DMS53 (cell line): ENCODE data around the gene CHST8.

Experiments
- DNase-seq: peaks from one replicate; lab custom pipeline; 2025; lab: John Stamatoyannopoulos, UW

The CHST8 gene

DNA sequence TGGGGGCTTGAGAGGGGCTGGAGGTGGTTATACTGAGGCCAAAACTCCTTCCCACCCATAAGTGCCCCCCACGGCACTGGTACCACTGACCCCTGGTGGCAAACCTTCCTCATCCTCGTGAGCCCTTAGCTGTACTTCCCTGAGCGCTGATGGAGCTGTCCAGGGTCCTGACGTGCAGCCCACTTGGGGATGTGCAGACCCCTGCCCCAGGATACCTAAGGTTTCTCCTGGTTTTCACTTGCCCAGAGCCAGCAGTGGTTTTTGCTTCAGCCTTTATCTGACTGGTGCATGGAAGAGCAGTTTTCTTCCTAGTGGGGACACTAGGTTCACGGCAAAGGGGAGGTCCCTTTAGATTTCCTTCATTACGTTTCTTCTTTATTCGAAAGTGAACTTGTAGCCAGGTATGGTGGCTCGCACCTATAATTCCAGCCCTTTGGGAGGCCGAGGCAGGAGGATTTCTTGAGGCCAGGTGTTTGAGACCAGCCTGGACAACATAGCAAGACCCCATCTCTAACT is 146.2 kb downstream of the CHST8 start:
- DNase-seq: no peak

DNA sequence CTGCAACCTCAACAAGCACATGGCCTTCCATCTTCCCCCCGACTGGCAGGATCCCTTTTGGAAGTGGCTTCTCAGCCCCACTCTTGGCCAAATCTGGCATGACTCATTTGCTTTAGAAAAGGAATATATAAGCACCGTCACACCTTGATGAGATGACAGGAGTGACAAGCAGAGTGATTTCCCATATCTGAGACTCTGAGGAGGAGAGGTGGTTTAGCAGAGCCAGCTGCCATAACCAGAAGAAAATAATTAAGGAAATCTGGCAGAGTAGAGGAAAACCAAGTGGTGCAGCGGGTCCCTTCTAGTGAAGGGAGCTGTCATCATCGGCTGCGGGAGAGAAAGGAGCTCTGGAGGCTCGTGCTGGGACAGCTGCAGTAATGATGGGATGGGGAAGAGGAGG is 147.5 kb downstream of the CHST8 start:
- no peak for DNase-seq

DNA sequence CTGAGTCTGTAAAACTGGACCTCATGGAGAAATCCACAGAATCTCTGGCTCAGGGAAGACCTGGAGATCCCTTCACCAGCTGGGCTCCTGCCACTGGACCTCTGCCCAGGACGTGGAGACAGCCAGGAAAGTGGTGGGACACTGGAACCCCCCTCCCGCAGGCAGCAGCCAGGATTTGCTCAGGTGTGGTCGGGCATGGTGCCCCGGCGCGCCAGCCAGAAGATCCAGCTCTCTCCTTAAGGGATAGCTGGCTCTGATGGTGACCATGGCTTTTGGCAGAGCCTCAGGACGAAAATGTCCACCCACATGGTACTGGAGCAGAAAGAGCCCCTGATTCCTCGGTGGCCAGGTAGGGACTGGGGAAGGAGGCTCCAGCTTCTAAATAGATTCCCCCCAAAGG is 148.4 kb downstream of the CHST8 start:
- no peak for DNase-seq

DNA sequence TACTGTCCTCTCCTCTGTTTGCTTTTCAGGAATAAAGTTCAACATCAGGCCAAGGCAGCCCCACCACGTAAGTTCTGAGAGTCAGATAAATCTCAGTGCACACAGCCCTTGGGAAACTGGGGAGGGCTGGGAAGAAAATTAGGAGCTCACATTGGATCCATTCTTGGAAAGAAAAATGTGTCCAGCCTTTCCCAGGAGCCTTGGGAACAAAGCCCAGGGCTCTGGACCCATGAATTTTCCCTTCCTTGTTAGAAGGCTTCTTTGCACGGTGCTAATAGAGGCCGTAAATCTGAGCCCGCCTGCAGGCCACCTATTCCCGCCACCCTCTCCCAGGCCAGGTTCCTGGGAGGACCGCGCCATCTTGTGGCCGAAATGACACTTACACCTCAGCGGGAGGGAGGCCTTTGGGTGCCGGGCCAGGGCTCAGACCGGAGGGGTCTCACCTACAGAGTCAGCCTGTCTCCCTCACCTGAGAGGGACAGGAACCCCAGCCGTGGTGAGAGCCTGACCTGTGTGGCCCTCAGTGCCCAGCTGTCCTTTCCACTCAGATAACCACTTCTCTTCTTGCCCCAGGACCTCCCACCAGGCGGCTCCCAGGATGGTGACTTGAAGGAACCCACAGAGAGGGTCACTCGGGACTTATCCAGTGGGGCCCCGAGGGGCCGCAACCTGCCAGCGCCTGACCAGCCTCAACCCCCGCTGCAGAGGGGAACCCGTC is 149.8 kb downstream of the CHST8 start:
- peak; percentile 82 for DNase-seq

DNA sequence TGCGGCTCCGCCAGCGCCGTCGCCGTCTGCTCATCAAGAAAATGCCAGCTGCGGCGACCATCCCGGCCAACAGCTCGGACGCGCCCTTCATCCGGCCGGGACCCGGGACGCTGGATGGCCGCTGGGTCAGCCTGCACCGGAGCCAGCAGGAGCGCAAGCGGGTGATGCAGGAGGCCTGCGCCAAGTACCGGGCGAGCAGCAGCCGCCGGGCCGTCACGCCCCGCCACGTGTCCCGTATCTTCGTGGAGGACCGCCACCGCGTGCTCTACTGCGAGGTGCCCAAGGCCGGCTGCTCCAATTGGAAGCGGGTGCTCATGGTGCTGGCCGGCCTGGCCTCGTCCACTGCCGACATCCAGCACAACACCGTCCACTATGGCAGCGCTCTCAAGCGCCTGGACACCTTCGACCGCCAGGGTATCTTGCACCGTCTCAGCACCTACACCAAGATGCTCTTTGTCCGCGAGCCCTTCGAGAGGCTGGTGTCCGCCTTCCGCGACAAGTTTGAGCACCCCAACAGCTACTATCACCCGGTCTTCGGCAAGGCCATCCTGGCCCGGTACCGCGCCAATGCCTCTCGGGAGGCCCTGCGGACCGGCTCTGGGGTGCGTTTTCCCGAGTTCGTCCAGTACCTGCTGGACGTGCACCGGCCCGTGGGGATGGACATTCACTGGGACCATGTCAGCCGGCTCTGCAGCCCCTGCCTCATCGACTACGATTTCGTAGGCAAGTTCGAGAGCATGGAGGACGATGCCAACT is 150.5 kb downstream of the CHST8 start:
- DNase-seq: no peak

DNA sequence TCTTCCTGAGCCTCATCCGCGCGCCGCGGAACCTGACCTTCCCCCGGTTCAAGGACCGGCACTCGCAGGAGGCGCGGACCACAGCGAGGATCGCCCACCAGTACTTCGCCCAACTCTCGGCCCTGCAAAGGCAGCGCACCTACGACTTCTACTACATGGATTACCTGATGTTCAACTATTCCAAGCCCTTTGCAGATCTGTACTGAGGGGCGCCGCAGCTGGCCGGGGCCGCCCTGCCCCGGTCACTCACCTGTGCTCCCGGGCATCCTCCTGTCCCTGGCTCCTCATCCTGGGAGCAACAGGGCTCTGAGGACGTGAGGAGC is 151.1 kb downstream of the CHST8 start:
- no peak for DNase-seq

DNA sequence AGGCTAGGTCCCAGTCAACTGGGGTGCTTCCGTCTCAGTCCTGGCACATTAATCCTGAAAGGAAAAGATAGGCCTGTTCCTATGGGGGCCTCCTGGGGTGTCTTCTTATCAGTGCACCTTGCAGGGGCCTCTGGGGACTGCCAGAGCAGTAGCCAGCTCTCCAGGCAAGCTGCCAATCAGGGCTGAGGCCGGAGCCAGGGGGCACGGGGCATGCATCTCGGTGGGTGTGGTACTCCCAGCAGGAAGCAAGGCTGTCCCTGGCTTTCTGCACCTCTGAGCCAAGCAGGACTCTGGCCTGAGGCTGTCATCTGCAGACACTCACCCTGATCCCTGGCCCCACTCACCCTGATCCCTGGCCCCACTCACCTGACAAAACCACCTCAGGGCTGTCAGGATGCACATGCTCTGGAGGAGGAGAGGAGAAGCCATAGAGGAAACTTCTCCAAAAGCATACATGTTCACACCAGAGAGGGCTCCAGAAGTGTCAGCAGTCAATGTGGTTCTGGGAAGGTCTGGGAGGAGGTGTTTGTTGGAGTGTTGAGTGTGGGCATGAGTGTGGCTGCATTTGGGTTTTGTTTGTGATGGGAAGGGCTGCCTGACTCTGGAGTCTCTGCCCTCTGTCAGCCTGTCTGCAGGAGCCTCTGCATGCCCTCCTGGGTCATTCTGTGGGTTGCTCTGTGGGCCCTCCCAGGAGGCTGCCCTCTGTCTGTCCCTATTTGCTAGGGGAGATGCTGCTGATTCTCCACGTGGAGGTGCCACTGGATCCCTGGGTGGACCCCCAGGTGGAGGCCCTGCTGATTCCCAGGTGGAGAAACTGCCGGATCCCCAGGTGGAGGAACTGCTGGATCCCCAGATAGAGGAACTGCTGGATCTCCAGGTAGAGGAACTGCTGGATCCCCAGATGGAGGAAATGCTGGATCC is 152.2 kb downstream of the CHST8 start:
- no peak for DNase-seq

DNA sequence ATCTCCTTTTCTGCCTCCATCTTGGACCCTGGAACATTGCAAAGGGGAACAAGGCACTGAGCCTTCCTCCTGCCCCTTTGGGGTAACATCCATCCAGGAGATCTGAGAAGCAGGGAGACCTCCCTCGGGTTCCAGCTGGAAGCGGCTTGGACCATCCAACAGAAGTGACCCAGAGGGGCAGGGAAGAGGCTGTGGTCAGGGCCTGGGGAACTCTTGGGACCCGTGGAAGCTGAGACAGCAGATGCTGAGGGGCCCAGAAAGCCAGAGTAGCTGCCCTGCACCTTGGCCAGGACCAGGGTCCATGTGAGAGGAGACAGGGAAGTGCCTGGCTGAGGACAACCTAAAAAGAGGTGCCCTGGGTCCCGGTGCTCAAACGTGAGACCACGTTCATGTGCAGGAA is 153.0 kb downstream of the CHST8 start:
- no peak for DNase-seq

DNA sequence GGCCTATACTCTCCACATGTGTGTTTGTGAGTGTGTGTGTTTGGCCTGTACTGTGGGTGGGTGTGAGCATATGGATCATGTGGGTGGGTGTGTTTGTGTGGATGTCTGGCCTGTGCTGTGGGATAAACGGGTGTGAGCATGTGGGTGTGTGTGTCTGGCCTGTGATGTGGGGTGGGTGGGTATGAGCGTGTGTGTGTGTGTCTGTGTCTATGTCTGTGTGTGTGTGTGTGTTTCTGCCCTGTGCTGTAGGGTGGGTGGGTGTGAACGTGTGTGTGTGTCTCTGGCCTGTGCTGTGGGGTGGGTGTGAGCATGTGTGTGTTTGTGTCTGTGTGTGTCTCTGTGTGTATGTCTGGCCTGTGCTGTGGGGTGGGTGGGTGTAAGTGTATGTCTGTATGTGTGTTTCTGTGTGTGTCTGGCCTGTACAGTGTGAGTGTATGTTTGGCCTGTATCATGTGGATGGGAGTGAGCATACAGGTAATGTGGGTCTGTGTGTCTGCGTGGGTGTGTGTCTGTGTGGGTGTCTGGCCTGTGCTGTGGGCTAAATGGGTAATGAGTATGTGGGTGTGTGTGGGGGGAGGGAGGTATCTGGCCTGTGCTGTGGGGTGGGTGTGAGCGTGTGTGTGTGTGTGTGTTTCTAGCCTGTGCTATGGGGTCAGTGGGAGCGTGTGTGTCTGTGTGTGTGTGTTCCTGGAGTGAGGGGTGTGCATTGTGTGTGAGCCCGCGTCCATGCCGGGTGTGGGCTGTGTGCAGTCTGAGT is 154.2 kb downstream of the CHST8 start:
- no peak for DNase-seq

DNA sequence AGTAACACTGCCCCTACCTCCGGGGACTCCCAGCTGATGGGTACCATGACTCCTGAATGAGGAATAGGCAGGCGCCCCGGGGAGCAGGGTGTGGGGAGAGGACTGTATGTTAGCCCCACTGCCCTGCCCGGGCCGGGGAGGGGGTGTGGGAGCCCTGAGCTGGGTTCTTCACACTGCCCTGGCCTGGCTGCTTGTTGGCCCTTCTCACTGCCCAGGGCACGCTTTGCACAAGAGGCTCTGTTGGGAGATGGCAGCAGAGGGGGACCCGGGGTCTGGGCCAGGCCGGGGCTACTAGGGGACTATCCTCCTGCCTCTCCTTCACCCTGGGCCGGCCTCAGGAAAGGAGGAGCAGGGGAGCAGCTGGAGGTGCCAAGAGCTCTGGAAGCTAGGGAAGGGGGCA is 155.6 kb downstream of the CHST8 start:
- no peak for DNase-seq

DNA sequence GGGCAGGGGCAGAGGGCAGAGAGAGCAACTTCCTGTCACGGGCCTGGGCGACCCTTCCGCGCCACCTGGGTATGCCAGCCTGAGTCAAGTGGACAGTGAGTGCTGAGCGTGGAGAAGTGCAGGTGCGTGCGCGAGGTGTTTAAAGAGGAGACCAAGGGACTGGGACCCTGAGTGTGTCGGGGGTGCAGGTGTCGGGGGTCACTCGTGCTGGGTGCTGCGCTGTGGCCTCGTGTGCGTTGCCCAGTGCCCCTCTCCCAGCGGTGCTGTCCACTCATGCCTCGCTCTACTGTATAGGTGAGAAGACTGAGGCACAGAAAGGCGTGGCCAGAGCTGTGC is 156.0 kb downstream of the CHST8 start:
- no peak for DNase-seq

DNA sequence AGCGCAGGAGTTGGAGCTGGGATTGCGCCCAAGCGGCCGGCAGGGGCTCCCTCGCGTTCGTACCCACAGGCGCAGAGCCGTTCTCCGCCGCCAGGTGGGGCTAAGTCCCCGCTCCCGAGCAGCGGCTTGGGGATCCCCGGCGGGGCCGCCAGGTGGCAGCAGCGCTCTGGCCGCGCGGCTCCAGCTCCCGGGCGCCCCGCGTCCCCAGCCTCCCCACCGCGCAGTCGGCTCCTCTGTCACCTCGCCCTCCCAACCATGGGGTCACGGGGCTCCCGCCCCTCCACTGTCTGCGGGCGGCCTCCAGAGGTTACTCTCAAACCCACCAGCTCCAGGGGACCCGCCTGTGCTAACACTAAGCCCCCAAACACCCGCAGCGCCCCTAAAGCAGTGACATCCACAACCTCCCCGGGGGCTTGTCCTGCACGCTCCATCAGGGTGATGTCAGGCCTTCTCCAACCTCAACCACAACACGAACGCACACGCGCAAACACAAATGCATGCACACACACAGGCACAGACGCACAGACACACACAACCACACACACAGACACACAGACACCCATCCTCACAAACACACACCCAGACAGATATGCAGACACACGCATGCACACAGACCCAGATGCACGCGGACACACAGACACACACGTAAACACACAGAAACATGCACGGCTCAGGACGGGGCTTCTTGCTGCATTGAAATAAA is 156.5 kb downstream of the CHST8 start:
- peak; percentile 79 for DNase-seq

DNA sequence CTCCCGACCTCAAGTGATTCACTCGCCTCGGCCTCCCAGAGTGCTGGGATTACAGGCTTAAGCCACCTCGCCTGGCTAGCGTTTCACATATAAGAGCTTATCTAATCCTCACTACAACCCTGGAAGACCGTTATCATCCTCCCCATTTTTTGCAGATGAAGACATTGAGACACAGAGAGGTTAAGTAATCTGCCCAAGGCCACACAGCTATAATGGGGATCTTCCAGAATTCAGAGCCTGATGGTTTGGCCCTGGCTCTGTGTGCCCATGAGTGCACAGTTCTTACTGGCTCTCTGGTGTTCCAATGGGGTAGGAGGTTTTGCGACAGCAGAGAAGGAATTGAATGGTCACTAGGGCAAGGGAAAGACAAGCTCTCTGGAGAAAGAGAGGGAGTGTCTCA is 158.1 kb downstream of the CHST8 start:
- DNase-seq: no peak

DNA sequence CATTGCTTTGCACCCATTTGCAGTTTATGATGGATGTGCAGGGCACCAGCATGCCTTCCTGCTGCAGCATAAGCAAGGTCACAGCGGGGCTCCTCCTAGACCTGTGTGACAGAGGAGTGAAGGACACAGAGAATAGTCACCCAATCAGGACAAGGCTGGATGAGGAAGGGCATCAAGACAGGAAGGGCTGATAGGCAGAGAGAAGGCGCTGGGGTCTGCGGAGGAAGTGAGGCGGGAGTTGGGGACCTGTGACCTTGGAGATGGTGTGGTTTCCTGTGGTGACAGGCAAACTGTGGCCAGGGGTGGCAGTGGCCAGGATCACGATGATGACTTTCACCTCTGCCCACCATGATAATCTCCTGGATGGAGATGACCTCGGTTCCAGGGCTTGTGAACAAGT is 158.5 kb downstream of the CHST8 start:
- DNase-seq: no peak

DNA sequence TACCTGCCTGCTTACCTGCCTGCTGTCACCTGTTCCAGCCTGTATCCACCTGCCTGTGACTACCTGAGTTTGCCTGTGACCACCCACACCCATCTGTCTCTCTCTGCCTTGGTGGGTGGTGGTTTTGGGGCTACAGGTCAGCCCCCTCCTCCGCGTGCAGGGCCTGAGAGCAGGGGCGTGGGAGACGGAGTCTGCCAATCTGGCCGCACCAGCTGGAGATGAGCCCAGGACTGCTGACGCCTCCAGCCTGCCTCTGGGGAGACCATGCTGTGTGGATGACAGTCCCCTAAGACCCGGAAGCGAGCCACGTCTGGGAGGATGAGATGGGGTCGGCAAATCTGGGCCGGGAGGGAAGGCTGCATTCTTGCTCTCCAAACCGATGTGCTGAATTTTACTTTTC is 159.0 kb downstream of the CHST8 start:
- DNase-seq: no peak

DNA sequence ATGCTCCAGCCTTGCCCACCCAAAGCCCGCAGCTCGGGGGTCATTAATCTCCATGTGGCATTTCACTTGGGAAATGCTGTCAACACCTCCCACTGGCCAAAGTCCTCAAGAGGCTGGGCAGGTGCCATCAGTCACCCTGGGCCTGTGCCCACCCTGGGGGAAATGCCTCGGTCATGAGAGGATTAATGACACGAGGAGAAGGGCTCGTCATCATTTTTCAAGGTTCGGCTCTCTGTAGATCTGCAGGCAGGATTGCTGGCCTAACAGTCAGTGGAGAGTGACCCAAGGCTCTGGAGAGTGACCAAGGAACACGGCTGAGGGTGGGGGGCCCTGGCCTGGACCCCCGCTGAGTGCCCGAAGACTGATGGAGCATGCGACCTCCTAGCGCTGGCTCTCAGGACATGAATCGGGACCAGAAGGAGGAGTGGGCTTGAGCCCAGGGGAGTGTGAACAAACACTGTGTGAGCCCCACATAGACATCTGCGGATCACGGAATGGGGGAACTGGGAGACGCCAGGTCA is 159.7 kb downstream of the CHST8 start:
- no peak for DNase-seq

DNA sequence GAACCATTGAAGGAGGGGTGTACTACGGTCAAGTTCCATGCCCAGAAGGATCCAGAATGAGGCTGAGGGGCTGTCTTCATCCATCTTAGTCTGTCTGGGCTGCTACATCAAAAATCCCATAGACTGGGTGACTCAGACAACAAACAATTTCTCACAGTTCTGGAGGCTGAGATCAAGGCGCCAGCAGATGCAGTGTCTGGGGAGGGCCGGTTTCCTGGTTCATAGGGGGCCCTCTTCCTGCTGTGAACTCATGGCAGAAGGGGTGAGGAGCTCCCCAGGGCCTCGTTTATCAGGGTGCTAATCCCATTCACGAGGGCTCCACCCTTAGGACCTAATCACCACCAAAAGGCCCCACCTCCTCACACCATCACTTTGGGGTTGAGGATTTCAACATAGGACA is 160.2 kb downstream of the CHST8 start:
- no peak for DNase-seq

DNA sequence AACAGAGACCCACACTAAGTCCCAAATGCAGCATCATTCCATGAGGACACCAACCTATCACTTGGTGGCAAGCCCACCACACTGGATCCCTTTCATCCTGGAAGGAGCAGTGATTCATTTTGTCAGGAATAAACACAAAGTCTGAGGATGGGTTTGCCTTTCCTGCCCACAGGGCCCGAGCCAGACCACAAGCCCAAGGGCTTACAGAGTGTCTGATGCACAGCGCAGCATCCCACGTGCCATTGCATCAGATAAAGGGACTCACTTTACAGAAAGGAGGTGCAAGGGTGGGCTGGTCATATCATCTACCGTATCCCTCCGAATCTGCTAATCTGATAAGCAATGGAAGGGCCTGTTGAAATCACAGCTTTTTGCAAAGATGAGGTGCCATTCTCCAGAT is 162.7 kb downstream of the CHST8 start:
- no peak for DNase-seq

DNA sequence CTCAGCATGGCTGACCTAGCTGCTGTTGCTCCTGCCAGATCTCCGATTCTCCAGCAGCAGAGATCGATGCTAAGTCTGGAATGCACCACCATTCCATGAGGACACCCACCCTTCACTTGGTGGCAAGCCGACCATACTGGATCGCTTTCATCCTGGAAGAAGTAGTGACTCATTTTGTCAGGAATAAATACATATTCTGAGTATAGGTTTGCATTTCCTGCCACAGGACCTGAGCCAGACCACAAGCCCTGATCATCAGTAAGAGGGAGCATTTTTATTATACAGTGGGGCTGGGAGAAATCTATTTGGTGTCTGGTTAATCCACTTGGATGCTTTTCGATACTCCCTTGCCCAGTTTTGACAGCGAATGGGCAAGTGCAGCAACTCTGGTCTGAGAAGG is 164.0 kb downstream of the CHST8 start:
- DNase-seq: no peak

DNA sequence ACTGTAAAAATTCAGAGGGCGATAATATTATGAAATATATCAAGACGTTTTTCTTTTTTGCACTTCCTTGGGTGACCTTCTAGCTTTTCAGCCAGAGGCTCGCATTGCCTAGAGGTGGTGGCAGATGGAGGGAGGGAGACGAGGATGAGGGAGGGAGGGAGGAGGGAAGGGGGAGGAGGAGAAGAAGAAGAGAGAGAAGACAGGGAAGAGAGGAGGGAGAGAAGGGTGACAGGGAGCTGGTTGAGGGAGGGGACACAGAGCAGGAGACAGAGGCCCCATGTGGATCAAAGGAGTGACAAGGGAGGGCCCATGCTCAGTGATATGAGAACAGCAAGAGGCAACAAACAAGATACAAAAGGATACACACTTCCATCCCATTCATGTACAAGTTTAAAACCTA is 166.9 kb downstream of the CHST8 start:
- DNase-seq: no peak

DNA sequence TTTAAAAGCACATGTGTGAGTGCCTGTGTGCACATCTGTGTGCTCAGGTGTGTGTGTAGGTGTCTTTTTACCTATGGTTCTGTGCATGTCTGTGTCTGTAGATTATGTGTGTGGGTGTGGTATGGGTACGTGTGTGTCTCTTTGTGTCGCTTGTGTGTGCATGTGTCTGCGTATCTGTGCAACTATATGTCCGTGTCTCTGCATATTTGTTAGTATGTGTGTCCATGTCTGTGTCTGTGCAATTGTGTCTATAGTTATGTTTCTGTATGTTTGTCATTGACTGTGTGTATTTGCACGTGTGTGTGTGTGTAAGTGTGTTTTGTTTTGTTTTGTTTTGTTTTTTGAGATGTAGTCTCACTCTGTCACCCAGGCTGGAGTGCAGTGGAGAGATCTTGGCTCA is 167.6 kb downstream of the CHST8 start:
- DNase-seq: no peak
